MCF 10A (cell line): ENCODE results near the gene POLD4. TPM values are rescaled to one million over a fixed set of nuclear protein-coding genes. Genes with fewer than 3 reads are reported as not detected.

ENCODE experiments used
- BruUV-seq: library from RNA; stranded (reverse); fragments of 400-500 nt; replicated peaks from 2 replicates; lab custom pipeline; 2021; lab: Mats Ljungman, UMichigan
- CTCF ChIA-PET: fragments of 300-600 bp; sonication (Branson Sonifier 250); formaldehyde crosslinking; extraction: SDS; loops from one replicate; lab custom pipeline; 2021; ENCODE audit warnings: antibody characterized with exemption, inconsistent platforms; lab: Yijun Ruan, JAX
- POLR2A ChIA-PET: fragments of 300-600, 350-650 bp; sonication (Branson Sonifier 250); formaldehyde crosslinking; extraction: SDS; loops from one replicate; lab custom pipeline; 2020; ENCODE audit warnings: antibody characterized with exemption, inconsistent platforms; lab: Yijun Ruan, JAX
- DNase-seq: peaks from one replicate; pipeline ENCODE4 v3.0.0-alpha.2; 2018; ENCODE audit not compliant: unreplicated experiment
- H3K27ac Mint-ChIP-seq: one replicate; pipeline ENCODE4 v1.8.0; 2022; ENCODE audit warnings: mild to moderate bottlenecking, low read depth, mixed read lengths; ENCODE audit not compliant: unreplicated experiment
- H3K27me3 Mint-ChIP-seq: one replicate; pipeline ENCODE4 v1.8.0; 2022; ENCODE audit warnings: mixed read lengths; ENCODE audit not compliant: insufficient read depth, unreplicated experiment
- H3K36me3 Mint-ChIP-seq: one replicate; pipeline ENCODE4 v1.8.0; 2022; ENCODE audit warnings: mild to moderate bottlenecking, moderate library complexity, mixed read lengths; ENCODE audit not compliant: insufficient read depth, unreplicated experiment
- H3K4me1 Mint-ChIP-seq: one replicate; pipeline ENCODE4 v1.8.0; 2022; ENCODE audit warnings: mixed read lengths; ENCODE audit not compliant: insufficient read depth, unreplicated experiment
- H3K4me3 Mint-ChIP-seq: one replicate; pipeline ENCODE4 v1.8.0; 2022; ENCODE audit warnings: mild to moderate bottlenecking, moderate library complexity, mixed read lengths; ENCODE audit not compliant: unreplicated experiment
- H3K9me3 Mint-ChIP-seq: one replicate; pipeline ENCODE4 v1.8.0; 2022; ENCODE audit warnings: mixed read lengths; ENCODE audit not compliant: unreplicated experiment
- CTCF ChIP-seq: fragments of 200-600 bp; IDR thresholded peaks from one replicate; pipeline ENCODE4 v1.8.0; 2022; ENCODE audit warnings: antibody characterized with exemption, mild to moderate bottlenecking; ENCODE audit not compliant: unreplicated experiment
- intact Hi-C: fragments of 100-400 bp; cut with micrococcal nuclease; formaldehyde crosslinking; loops from 2 replicates; pipeline ENCODE4 v1.14.1; 2022
- total RNA-seq: library from RNA; stranded (reverse); gene quantifications from 2 replicates; pipeline ENCODE4 v1.2.3, GENCODE V29; 2022

POLD4 gene
- total RNA-seq, 1 experiment from 2014 or later, result 54.8 TPM

- ChIA-PET CTCF (interaction anchor here (0.6 to 2.9 kb wide), 5 partner anchors 22 to 156 kb away, joined by 3 to 13 read pairs (median 4); no protein-coding TSS in a partner anchor), POLR2A (interaction anchor here (0.9 to 8.6 kb wide), 5 partner anchors 12 to 74 kb away, joined by 3 to 107 read pairs (median 6); partner anchors contain the start of genes ANKRD13D, GRK2 and SSH3)
- peaks cover 45% of the 10 kb centered on the region for H3K4me1 Mint-ChIP-seq
- H3K4me3 Mint-ChIP-seq, result no peak overlapping the region
- H3K36me3 Mint-ChIP-seq, result peaks cover 19% of the 10 kb centered on the region
- no peak overlapping the region for H3K27ac Mint-ChIP-seq
- intact Hi-C loops, result no loop called here
- DNase-seq, result no peak
- TF ChIP-seq CTCF, result no peak
- BruUV-seq, result no TSS peak
- no peaks in the 10 kb centered on the region for H3K9me3 Mint-ChIP-seq
- no peaks in the 10 kb centered on the region for H3K27me3 Mint-ChIP-seq
These were observed 37.9 kb downstream of the POLD4 start for GRCh38 chr11:67315325-67315909.

- Mint-ChIP-seq H3K27ac (peak overlapping the region; percentile 78), H3K27me3 (no peaks in the 10 kb centered on the region), H3K9me3 (no peaks in the 10 kb centered on the region), H3K36me3 (peaks cover 26% of the 10 kb centered on the region), H3K4me1 (peaks cover 41% of the 10 kb centered on the region), H3K4me3 (no peak overlapping the region)
- DNase-seq, result no peak
- CTCF ChIA-PET, result interaction anchor here (0.8 to 2.9 kb wide), 6 partner anchors 9 to 260 kb away, joined by 3 to 13 read pairs (median 5); no protein-coding TSS in a partner anchor
- POLR2A ChIA-PET, result interaction anchor here (0.6 to 8.6 kb wide), 9 partner anchors 11 to 296 kb away, joined by 3 to 107 read pairs (median 5); partner anchors contain the start of genes ANKRD13D, GRK2, POLD4 and SSH3
- no TSS peak for BruUV-seq
- intact Hi-C loops, result no loop called here
- TF ChIP-seq CTCF, result no peak
These were observed 39.1 kb downstream of the POLD4 start for GRCh38 chr11:67314218-67314617.

GRCh38 chr11:67313125-67313890, 40.0 kb downstream of the POLD4 start:
- Mint-ChIP-seq H3K4me3 (no peak overlapping the region), H3K27ac (peak overlapping the region; percentile 78), H3K27me3 (no peaks in the 10 kb centered on the region), H3K36me3 (peaks cover 26% of the 10 kb centered on the region), H3K4me1 (peaks cover 36% of the 10 kb centered on the region), H3K9me3 (no peaks in the 10 kb centered on the region)
- DNase-seq, result no peak
- POLR2A ChIA-PET, result interaction anchor here (0.8 to 8.6 kb wide), 12 partner anchors 10 to 378 kb away, joined by 3 to 107 read pairs (median 4); partner anchors contain the start of genes GRK2, POLD4 and SSH3
- no peak for TF ChIP-seq CTCF
- CTCF ChIA-PET, result interaction anchor here (0.6 to 2.9 kb wide), 12 partner anchors 8 to 650 kb away, joined by 3 to 13 read pairs (median 3); partner anchors contain the start of genes SSH3 and TBX10
- no TSS peak for BruUV-seq
- intact Hi-C loops, result no loop called here
